Activated B cell treated with CpG ODN at 0.5 μM for 24 hours (primary cell): Measurements from ENCODE around the gene OPN4. TPM values are rescaled to one million over a fixed set of nuclear protein-coding genes. Genes with fewer than 3 reads are reported as not detected.

Experiments
- ATAC-seq: fragments of 200-7000 bp; cut with Tn5 transposase; one replicate; pipeline ENCODE4 v1.10.0; 2021; ENCODE audit warnings: low read depth, mild to moderate bottlenecking, moderate library complexity
- CTCF ChIA-PET: fragments of 350-600 bp; sonication (Branson Sonifier 250); formaldehyde crosslinking; loops from one replicate; lab custom pipeline; 2021; ENCODE audit warnings: antibody characterized with exemption; lab: Charles Lee
- POLR2A ChIA-PET: fragments of 350-600 bp; sonication (Branson Sonifier 250); formaldehyde crosslinking; loops from one replicate; lab custom pipeline; 2021; ENCODE audit warnings: antibody characterized with exemption; lab: Charles Lee
- DNase-seq: peaks from one replicate; pipeline ENCODE4 v3.0.0; 2022
- H3K27ac Mint-ChIP-seq: one replicate; pipeline ENCODE4 v1.8.0; 2020; ENCODE audit warnings: mixed read lengths
- H3K27me3 Mint-ChIP-seq: one replicate; pipeline ENCODE4 v1.8.0; 2021; ENCODE audit warnings: mixed read lengths
- H3K36me3 Mint-ChIP-seq: one replicate; pipeline ENCODE4 v1.8.0; 2021; ENCODE audit warnings: low read depth, mixed read lengths
- H3K4me1 Mint-ChIP-seq: one replicate; pipeline ENCODE4 v1.8.0; 2021; ENCODE audit warnings: mixed read lengths
- H3K4me3 Mint-ChIP-seq: one replicate; pipeline ENCODE4 v1.8.0; 2020; ENCODE audit warnings: mild to moderate bottlenecking, mixed read lengths
- H3K9me3 Mint-ChIP-seq: one replicate; pipeline ENCODE4 v1.8.0; 2020; ENCODE audit warnings: mixed read lengths
- CTCF ChIP-seq: fragments of 200-600 bp; IDR thresholded peaks from one replicate; pipeline ENCODE4 v1.8.0; 2022; ENCODE audit warnings: antibody characterized with exemption, mild to moderate bottlenecking
- intact Hi-C: fragments of 100-400 bp; cut with micrococcal nuclease; formaldehyde crosslinking; loops from one replicate; pipeline ENCODE4 v1.15.1; 2024
- total RNA-seq: library from RNA; stranded (reverse); gene quantifications from 2 replicates; pipeline ENCODE4 v1.2.3, GENCODE V29; 2022

Gene OPN4
- total RNA-seq, 1 donor from 2014 or later, result not detected

- no peak for TF ChIP-seq CTCF
- no peak for DNase-seq
- no peak for ATAC-seq
- Mint-ChIP-seq H3K36me3 (no peaks in the 10 kb centered on the region), H3K4me1 (peaks cover 6% of the 10 kb centered on the region), H3K27me3 (no peaks in the 10 kb centered on the region), H3K9me3 (no peaks in the 10 kb centered on the region), H3K27ac (no peak overlapping the region), H3K4me3 (no peak overlapping the region)
- POLR2A ChIA-PET, result no interaction called here
- CTCF ChIA-PET, result no interaction called here
- intact Hi-C loops, result no loop called here
Measured at GRCh38 chr10:86706977-86707376, 52.6 kb downstream of the OPN4 start.

- Mint-ChIP-seq H3K9me3 (no peaks in the 10 kb centered on the region), H3K27me3 (no peaks in the 10 kb centered on the region), H3K27ac (no peak overlapping the region), H3K36me3 (peaks cover 2% of the 10 kb centered on the region), H3K4me3 (no peak overlapping the region), H3K4me1 (peaks cover 10% of the 10 kb centered on the region)
- no peak for DNase-seq
- ChIA-PET POLR2A (no interaction called here), CTCF (no interaction called here)
- TF ChIP-seq CTCF, result no peak
- intact Hi-C loops, result no loop called here
- ATAC-seq, result no peak
Measured at GRCh38 chr10:86707505-86707904, 53.2 kb downstream of the OPN4 start.

GRCh38 chr10:86708068-86708782 is 53.9 kb downstream of the OPN4 start:
- DNase-seq (no peak), ATAC-seq (no peak)
- Mint-ChIP-seq H3K9me3 (no peaks in the 10 kb centered on the region), H3K27ac (no peak overlapping the region), H3K36me3 (peaks cover 2% of the 10 kb centered on the region), H3K4me1 (peaks cover 10% of the 10 kb centered on the region), H3K27me3 (no peaks in the 10 kb centered on the region), H3K4me3 (no peak overlapping the region)
- intact Hi-C loops, result no loop called here
- POLR2A ChIA-PET, result no interaction called here
- TF ChIP-seq CTCF, result no peak
- CTCF ChIA-PET, result no interaction called here

GRCh38 chr10:86708783-86709380 is 54.5 kb downstream of the OPN4 start:
- Mint-ChIP-seq H3K27me3 (no peaks in the 10 kb centered on the region), H3K4me3 (no peak overlapping the region)

More at GRCh38 chr10:86708783-86709380, 54.5 kb downstream of the OPN4 start:
- CTCF ChIA-PET, result no interaction called here
- intact Hi-C loops, result no loop called here
- no peak overlapping the region for H3K27ac Mint-ChIP-seq
- peaks cover 10% of the 10 kb centered on the region for H3K4me1 Mint-ChIP-seq
- peaks cover 2% of the 10 kb centered on the region for H3K36me3 Mint-ChIP-seq
- H3K9me3 Mint-ChIP-seq, result no peaks in the 10 kb centered on the region
- DNase-seq (no peak), ATAC-seq (no peak)
- TF ChIP-seq CTCF, result no peak
- POLR2A ChIA-PET, result no interaction called here
